Anterior cingulate cortex (tissue), 58 donors: Measurements from ENCODE around the gene ZNF569.
A peak's percentile ranks its signal among the peaks of the same experiment; 100 is the strongest.

ENCODE experiments used
- DNase-seq, 58 donors: peaks; one replicate each; lab custom pipeline; 2025; lab: John Stamatoyannopoulos, UW

Gene ZNF569

GRCh38 chr19:37466798-37467607 lies at the start of gene ZNF569:
TSS of gene ZNF569 (minus strand) at chr19:37467444. CDS start at chr19:37444921, 22,523 bp downstream.
- DNase-seq, result peak; percentile 49 to 95 (median 88)

- no peak for DNase-seq
Measured at GRCh38 chr19:37513397-37513796, 46.2 kb upstream of the ZNF569 start.

GRCh38 chr19:37511821-37512220 lies 44.6 kb upstream of the ZNF569 start:
- no peak for DNase-seq

- DNase-seq, result no peak
Measured at GRCh38 chr19:37511186-37511585, 43.9 kb upstream of the ZNF569 start.

GRCh38 chr19:37507167-37507464 lies 39.9 kb upstream of the ZNF569 start:
- DNase-seq, result peak in 2 of 58 donors; percentile 22 to 46

GRCh38 chr19:37506387-37507166 lies 39.3 kb upstream of the ZNF569 start, which contains the start of gene ZNF793:
TSS of gene ZNF793 (plus strand) at chr19:37506939. CDS start at chr19:37523440, 16,501 bp downstream.
- peak in 56 of 58 donors; percentile 41 to 97 (median 83) for DNase-seq

- DNase-seq, result peak in 4 of 58 donors; percentile 7 to 40 (median 22)
Measured at GRCh38 chr19:37505958-37506386, 38.7 kb upstream of the ZNF569 start.

- DNase-seq, result no peak
Measured at GRCh38 chr19:37492213-37492612, 25.0 kb upstream of the ZNF569 start.

- no peak for DNase-seq
Measured at GRCh38 chr19:37484406-37485168, 17.3 kb upstream of the ZNF569 start.

GRCh38 chr19:37472165-37472564 lies 4.9 kb upstream of the ZNF569 start:
- DNase-seq, result no peak

- DNase-seq, result no peak
Measured at GRCh38 chr19:37470216-37470615, 3.0 kb upstream of the ZNF569 start.

- DNase-seq, result peak; percentile 52 to 94 (median 87)
Measured at GRCh38 chr19:37468961-37469777, 1.9 kb upstream of the ZNF569 start, which contains the start of gene ZNF570. TSS of gene ZNF570 (plus strand) at chr19:37469356. CDS start at chr19:37470355, 999 bp downstream.

GRCh38 chr19:37467608-37468090 lies 405 bp upstream of the ZNF569 start:
- peak in 2 of 58 donors; percentile 3 to 10 for DNase-seq

- peak in 3 of 58 donors; percentile 1 to 12 (median 12) for DNase-seq
Measured at GRCh38 chr19:37466277-37466797, 907 bp downstream of the ZNF569 start.

- DNase-seq, result no peak
Measured at GRCh38 chr19:37452500-37453245, 14.6 kb downstream of the ZNF569 start.

GRCh38 chr19:37413313-37414084 lies 53.7 kb downstream of the ZNF569 start:
- no peak for DNase-seq

GRCh38 chr19:37412700-37413099 lies 54.5 kb downstream of the ZNF569 start:
- no peak for DNase-seq
